Islet of Langerhans (tissue), 1 donor: Measurements from ENCODE around the gene PPIL4.

ENCODE experiments used
- FAIRE-seq: peaks from one replicate; lab custom pipeline; 2011; peaks lifted over from hg19 to GRCh38; lab: Jason Lieb, UNC

The PPIL4 gene

GRCh38 chr6:149458806-149459205, 87.0 kb downstream of the PPIL4 start:
- FAIRE-seq: no peak

- FAIRE-seq: no peak
Measured at GRCh38 chr6:149458196-149458595, 87.6 kb downstream of the PPIL4 start.

- FAIRE-seq: no peak
Measured at GRCh38 chr6:149457316-149457884, 88.4 kb downstream of the PPIL4 start.

- FAIRE-seq: no peak
Measured at GRCh38 chr6:149456311-149457021, 89.4 kb downstream of the PPIL4 start.

- no peak for FAIRE-seq
Measured at GRCh38 chr6:149455031-149455732, 90.7 kb downstream of the PPIL4 start.
